Memory B cell (primary cell): ENCODE data around the gene ZFHX3.

ENCODE experiments used
- ATAC-seq: fragments of 150-1000 bp; cut with Tn5 transposase; 2 replicates; pipeline ENCODE4 v1.10.0; 2021; ENCODE audit warnings: low read depth, mild to moderate bottlenecking, moderate library complexity
- DNase-seq, 2 donors: peaks; one replicate each; pipeline ENCODE4 v3.0.0; 2022; ENCODE audit warnings: low spot score in 2 of 2
- H3K27ac Mint-ChIP-seq: one replicate; pipeline ENCODE4 v1.8.0; 2022; ENCODE audit warnings: mild to moderate bottlenecking, moderate library complexity, mixed read lengths
- H3K27me3 Mint-ChIP-seq: one replicate; pipeline ENCODE4 v1.8.0; 2022; ENCODE audit warnings: mixed read lengths
- H3K36me3 Mint-ChIP-seq: one replicate; pipeline ENCODE4 v1.8.0; 2022; ENCODE audit warnings: mild to moderate bottlenecking, mixed read lengths
- H3K4me1 Mint-ChIP-seq: one replicate; pipeline ENCODE4 v1.8.0; 2022; ENCODE audit warnings: mixed read lengths
- H3K4me3 Mint-ChIP-seq: one replicate; pipeline ENCODE4 v1.8.0; 2022; ENCODE audit warnings: mild to moderate bottlenecking, moderate library complexity, mixed read lengths
- H3K9me3 Mint-ChIP-seq: one replicate; pipeline ENCODE4 v1.8.0; 2022; ENCODE audit warnings: mixed read lengths

Gene ZFHX3

GRCh38 chr16:72818236-72818845 is 229.6 kb downstream of the ZFHX3 start:
- Mint-ChIP-seq H3K36me3 (peaks cover 2% of the 10 kb centered on the region), H3K4me1 (no peaks in the 10 kb centered on the region), H3K27me3 (no peaks in the 10 kb centered on the region), H3K4me3 (no peak overlapping the region), H3K27ac (no peak overlapping the region), H3K9me3 (no peaks in the 10 kb centered on the region)
- DNase-seq = no peak
- ATAC-seq = no peak

- Mint-ChIP-seq H3K27me3 (no peaks in the 10 kb centered on the region), H3K9me3 (no peaks in the 10 kb centered on the region), H3K4me3 (no peak overlapping the region), H3K4me1 (no peaks in the 10 kb centered on the region), H3K27ac (no peak overlapping the region), H3K36me3 (peaks cover 6% of the 10 kb centered on the region)
- DNase-seq (no peak), ATAC-seq (no peak)
These were observed 232.3 kb downstream of the ZFHX3 start for GRCh38 chr16:72815348-72816318.

- no peaks in the 10 kb centered on the region for H3K9me3 Mint-ChIP-seq
- DNase-seq (no peak), ATAC-seq (no peak)
- no peak overlapping the region for H3K27ac Mint-ChIP-seq
- H3K4me1 Mint-ChIP-seq = no peaks in the 10 kb centered on the region
- H3K4me3 Mint-ChIP-seq = no peak overlapping the region
- peaks cover 6% of the 10 kb centered on the region for H3K36me3 Mint-ChIP-seq
- H3K27me3 Mint-ChIP-seq = no peaks in the 10 kb centered on the region
These were observed 233.7 kb downstream of the ZFHX3 start for GRCh38 chr16:72814226-72814625.

- DNase-seq = no peak
- Mint-ChIP-seq H3K36me3 (peaks cover 6% of the 10 kb centered on the region), H3K27ac (no peak overlapping the region), H3K9me3 (no peaks in the 10 kb centered on the region), H3K4me3 (no peak overlapping the region), H3K27me3 (no peaks in the 10 kb centered on the region), H3K4me1 (no peaks in the 10 kb centered on the region)
- ATAC-seq = no peak
These were observed 235.3 kb downstream of the ZFHX3 start for GRCh38 chr16:72812672-72813071.

- Mint-ChIP-seq H3K4me3 (no peak overlapping the region), H3K27ac (no peak overlapping the region)
These were observed 236.1 kb downstream of the ZFHX3 start for GRCh38 chr16:72811876-72812275.

GRCh38 chr16:72811188-72811720 is 236.7 kb downstream of the ZFHX3 start:
- H3K9me3 Mint-ChIP-seq = no peaks in the 10 kb centered on the region
- H3K4me1 Mint-ChIP-seq = no peaks in the 10 kb centered on the region

More at GRCh38 chr16:72811876-72812275, 236.1 kb downstream of the ZFHX3 start:
- DNase-seq (no peak), ATAC-seq (no peak)
- peaks cover 6% of the 10 kb centered on the region for H3K36me3 Mint-ChIP-seq
- H3K4me1 Mint-ChIP-seq = no peaks in the 10 kb centered on the region
- no peaks in the 10 kb centered on the region for H3K27me3 Mint-ChIP-seq
- no peaks in the 10 kb centered on the region for H3K9me3 Mint-ChIP-seq

GRCh38 chr16:72810480-72810879 is 237.4 kb downstream of the ZFHX3 start:
- Mint-ChIP-seq H3K27ac (no peak overlapping the region), H3K4me1 (no peaks in the 10 kb centered on the region), H3K27me3 (no peaks in the 10 kb centered on the region), H3K36me3 (peaks cover 8% of the 10 kb centered on the region), H3K4me3 (no peak overlapping the region), H3K9me3 (no peaks in the 10 kb centered on the region)
- no peak for ATAC-seq
- no peak for DNase-seq

More at GRCh38 chr16:72811188-72811720, 236.7 kb downstream of the ZFHX3 start:
- Mint-ChIP-seq H3K36me3 (peaks cover 6% of the 10 kb centered on the region), H3K4me3 (no peak overlapping the region), H3K27ac (no peak overlapping the region), H3K27me3 (no peaks in the 10 kb centered on the region)
- ATAC-seq (no peak), DNase-seq (no peak)

- no peaks in the 10 kb centered on the region for H3K4me1 Mint-ChIP-seq
- DNase-seq = no peak
These were observed 238.5 kb downstream of the ZFHX3 start for GRCh38 chr16:72809446-72809845.

GRCh38 chr16:72808754-72809153 is 239.2 kb downstream of the ZFHX3 start:
- ATAC-seq = no peak
- no peak overlapping the region for H3K4me3 Mint-ChIP-seq
- no peaks in the 10 kb centered on the region for H3K9me3 Mint-ChIP-seq
- H3K36me3 Mint-ChIP-seq = peaks cover 7% of the 10 kb centered on the region
- no peaks in the 10 kb centered on the region for H3K4me1 Mint-ChIP-seq
- no peak for DNase-seq
- no peaks in the 10 kb centered on the region for H3K27me3 Mint-ChIP-seq
- H3K27ac Mint-ChIP-seq = no peak overlapping the region

More at GRCh38 chr16:72809446-72809845, 238.5 kb downstream of the ZFHX3 start:
- Mint-ChIP-seq H3K27ac (no peak overlapping the region), H3K27me3 (no peaks in the 10 kb centered on the region), H3K4me3 (no peak overlapping the region), H3K9me3 (no peaks in the 10 kb centered on the region), H3K36me3 (peaks cover 8% of the 10 kb centered on the region)
- no peak for ATAC-seq

- no peaks in the 10 kb centered on the region for H3K9me3 Mint-ChIP-seq
- no peak overlapping the region for H3K4me3 Mint-ChIP-seq
- no peak overlapping the region for H3K27ac Mint-ChIP-seq
- peaks cover 5% of the 10 kb centered on the region for H3K36me3 Mint-ChIP-seq
- no peaks in the 10 kb centered on the region for H3K4me1 Mint-ChIP-seq
- no peak for DNase-seq
- no peak for ATAC-seq
- H3K27me3 Mint-ChIP-seq = no peaks in the 10 kb centered on the region
These were observed 240.7 kb downstream of the ZFHX3 start for GRCh38 chr16:72807245-72807644.

- Mint-ChIP-seq H3K9me3 (no peaks in the 10 kb centered on the region), H3K4me1 (no peaks in the 10 kb centered on the region), H3K27ac (no peak overlapping the region), H3K27me3 (no peaks in the 10 kb centered on the region), H3K36me3 (peaks cover 3% of the 10 kb centered on the region), H3K4me3 (no peak overlapping the region)
- DNase-seq (no peak), ATAC-seq (no peak)
These were observed 242.4 kb downstream of the ZFHX3 start for GRCh38 chr16:72805486-72805885.

- Mint-ChIP-seq H3K4me3 (no peak overlapping the region), H3K36me3 (peaks cover 20% of the 10 kb centered on the region), H3K9me3 (no peaks in the 10 kb centered on the region), H3K27ac (no peak overlapping the region), H3K27me3 (no peaks in the 10 kb centered on the region), H3K4me1 (peaks cover 3% of the 10 kb centered on the region)
- ATAC-seq (no peak), DNase-seq (no peak)
These were observed 247.3 kb downstream of the ZFHX3 start for GRCh38 chr16:72800524-72801161.

GRCh38 chr16:72798264-72798663 is 249.7 kb downstream of the ZFHX3 start:
- no peak for ATAC-seq
- Mint-ChIP-seq H3K9me3 (no peaks in the 10 kb centered on the region), H3K4me3 (no peak overlapping the region), H3K27ac (no peak overlapping the region), H3K4me1 (peaks cover 3% of the 10 kb centered on the region), H3K36me3 (peaks cover 22% of the 10 kb centered on the region), H3K27me3 (no peaks in the 10 kb centered on the region)
- DNase-seq = no peak

- no peak for DNase-seq
- no peak overlapping the region for H3K27ac Mint-ChIP-seq
- H3K4me1 Mint-ChIP-seq = peaks cover 3% of the 10 kb centered on the region
- ATAC-seq = no peak
- no peaks in the 10 kb centered on the region for H3K27me3 Mint-ChIP-seq
- peaks cover 22% of the 10 kb centered on the region for H3K36me3 Mint-ChIP-seq
- no peaks in the 10 kb centered on the region for H3K9me3 Mint-ChIP-seq
- no peak overlapping the region for H3K4me3 Mint-ChIP-seq
These were observed 250.3 kb downstream of the ZFHX3 start for GRCh38 chr16:72797621-72798020.
